Superior temporal gyrus (tissue), 1 donor: ENCODE data around the gene WDR7.
A peak's percentile ranks its signal among the peaks of the same experiment; 100 is the strongest.
"Not testable (repeated sequence)": the region's sequence is repeated elsewhere in the genome, so short reads cannot be mapped to it uniquely, and the experiment has no call there.

Experiments used
- DNase-seq: peaks from one replicate; pipeline ENCODE4 v3.0.0-alpha.2; 2016; ENCODE audit errors: extremely low spot score

Gene WDR7

GRCh38 chr18:56654280-56654679 lies 3.1 kb downstream of the WDR7 start:
- not testable (repeated sequence) for DNase-seq

- DNase-seq = no peak
These were observed 7.1 kb downstream of the WDR7 start for GRCh38 chr18:56658261-56658660.

GRCh38 chr18:56659111-56659510 lies 8.0 kb downstream of the WDR7 start:
- DNase-seq = no peak

- no peak for DNase-seq
These were observed 9.5 kb downstream of the WDR7 start for GRCh38 chr18:56660655-56661054.

- DNase-seq = no peak
These were observed 10.4 kb downstream of the WDR7 start for GRCh38 chr18:56661360-56662062.

GRCh38 chr18:56662063-56662408 lies 10.9 kb downstream of the WDR7 start:
- DNase-seq = no peak

- DNase-seq = no peak
These were observed 11.3 kb downstream of the WDR7 start for GRCh38 chr18:56662502-56662901.

GRCh38 chr18:56662902-56663301 lies 11.7 kb downstream of the WDR7 start:
- no peak for DNase-seq

- no peak for DNase-seq
These were observed 21.2 kb downstream of the WDR7 start for GRCh38 chr18:56672391-56672790.

- DNase-seq = no peak
These were observed 21.8 kb downstream of the WDR7 start for GRCh38 chr18:56672981-56673380.

GRCh38 chr18:56676639-56677038 lies 25.5 kb downstream of the WDR7 start:
- no peak for DNase-seq

- DNase-seq = peak; percentile 73
These were observed 27.8 kb downstream of the WDR7 start for GRCh38 chr18:56678836-56679565.

GRCh38 chr18:56684277-56684676 lies 33.1 kb downstream of the WDR7 start:
- no peak for DNase-seq

- no peak for DNase-seq
These were observed 40.4 kb downstream of the WDR7 start for GRCh38 chr18:56691530-56691929.

- no peak for DNase-seq
These were observed 45.8 kb downstream of the WDR7 start for GRCh38 chr18:56696966-56697365.

GRCh38 chr18:56702946-56703345 lies 51.8 kb downstream of the WDR7 start:
- peak; percentile 83 for DNase-seq

- DNase-seq = no peak
These were observed 58.3 kb downstream of the WDR7 start for GRCh38 chr18:56709463-56709862.

- no peak for DNase-seq
These were observed 60.7 kb downstream of the WDR7 start for GRCh38 chr18:56711708-56712445.

GRCh38 chr18:56712761-56713160 lies 61.6 kb downstream of the WDR7 start:
- DNase-seq = no peak

- no peak for DNase-seq
These were observed 64.0 kb downstream of the WDR7 start for GRCh38 chr18:56715121-56715520.

GRCh38 chr18:56716692-56717146 lies 65.6 kb downstream of the WDR7 start:
- no peak for DNase-seq

GRCh38 chr18:56721031-56721430 lies 69.9 kb downstream of the WDR7 start:
- DNase-seq = no peak

- DNase-seq = no peak
These were observed 70.3 kb downstream of the WDR7 start for GRCh38 chr18:56721491-56721890.
